ENCODE results near the gene DEPDC7.

The DEPDC7 gene

GRCh38 chr11:33062137-33062536 is 46.5 kb downstream of the DEPDC7 start:
- no peak for DNase-seq (ENCODE audit: low read depth)

DNA sequence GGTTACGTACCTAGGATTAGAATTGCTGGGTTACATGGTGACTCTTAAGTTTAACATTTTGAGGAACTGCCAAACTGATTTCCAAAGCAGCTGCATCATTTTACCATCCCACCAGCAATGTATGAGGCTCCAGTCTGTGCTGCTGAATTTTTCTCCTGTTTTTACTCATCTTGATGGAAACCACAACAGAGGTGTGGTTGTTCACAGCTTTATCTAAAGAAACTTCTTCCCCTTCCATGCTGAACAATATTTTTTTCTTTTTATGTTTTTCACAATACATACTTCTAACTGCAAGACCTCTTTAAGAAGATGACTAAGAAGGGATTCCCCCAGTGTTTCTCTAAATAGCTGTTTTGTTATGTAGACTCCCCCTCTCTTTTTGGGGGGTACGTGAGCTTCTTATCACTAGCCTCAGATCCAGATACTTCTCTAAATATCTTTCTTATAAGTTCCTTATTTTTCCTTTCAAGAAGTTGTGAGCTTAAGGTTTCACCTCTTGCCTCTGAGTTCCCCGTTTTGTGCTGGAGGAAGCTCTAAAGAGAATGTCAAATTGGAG is 47.7 kb downstream of the DEPDC7 start:
- DNase-seq (ENCODE audit: low read depth) = no peak

- DNase-seq (ENCODE audit: low read depth) = no peak
These were observed 48.6 kb downstream of the DEPDC7 start for GRCh38 chr11:33064033-33064825.

DNA sequence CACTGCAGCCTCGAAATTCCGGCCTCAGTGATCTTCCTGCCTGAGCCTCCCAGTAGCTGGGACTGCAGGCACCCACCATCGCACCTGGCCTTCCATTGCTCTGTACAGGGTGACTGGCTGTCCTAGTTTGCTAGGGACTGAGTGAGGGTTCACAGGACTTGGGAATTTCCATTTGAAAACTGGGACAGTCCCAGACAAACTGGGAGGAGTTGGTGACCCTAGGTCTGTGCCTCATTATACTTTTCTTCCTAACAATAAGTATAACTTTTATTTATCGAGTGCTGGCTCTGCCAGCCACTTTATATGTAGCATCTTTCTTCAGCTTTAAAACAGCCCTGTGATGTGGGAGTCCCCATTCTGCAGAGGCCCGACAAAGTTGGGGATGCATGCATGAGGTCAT is 49.2 kb downstream of the DEPDC7 start:
- DNase-seq (ENCODE audit: low read depth) = no peak

GRCh38 chr11:33065445-33066178 is 49.9 kb downstream of the DEPDC7 start:
- no peak for DNase-seq (ENCODE audit: low read depth)

- no peak for DNase-seq (ENCODE audit: low read depth)
These were observed 51.6 kb downstream of the DEPDC7 start for GRCh38 chr11:33067294-33067693.

DNA sequence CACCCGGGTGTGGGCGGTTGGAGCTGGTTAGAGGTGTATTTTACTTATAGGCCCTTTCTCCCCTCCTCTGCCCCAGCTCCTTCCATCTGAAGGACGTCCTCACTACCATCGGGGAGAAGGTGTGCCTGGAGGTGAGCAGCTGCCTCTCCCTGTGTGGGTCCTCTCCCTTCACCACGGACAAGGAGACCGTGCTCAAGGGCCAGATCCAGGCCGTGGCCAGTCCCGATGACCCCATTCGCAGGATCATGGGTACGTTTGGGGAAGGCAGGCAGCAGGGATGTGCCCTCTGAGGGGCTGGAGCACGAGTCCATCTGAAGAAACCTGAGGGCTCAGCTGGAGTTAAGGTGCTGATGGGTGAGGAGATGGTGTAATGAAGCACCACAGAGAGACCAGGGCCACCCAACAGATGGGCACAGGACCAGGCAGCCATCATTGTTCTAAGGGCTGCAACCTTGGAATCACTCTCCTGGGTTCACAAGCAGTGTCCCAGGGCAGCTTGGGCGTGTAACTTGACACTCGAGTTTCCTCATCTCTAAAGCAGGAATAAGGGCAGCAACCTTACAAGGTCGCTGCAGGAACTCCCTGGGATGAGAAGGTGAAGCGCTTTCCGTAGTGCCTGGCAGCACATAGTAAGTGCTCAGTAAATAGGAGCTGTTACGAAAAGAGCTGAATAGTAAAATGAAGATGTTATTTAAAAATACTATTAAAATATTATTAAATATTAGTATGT is 53.1 kb downstream of the DEPDC7 start:
- DNase-seq (ENCODE audit: low read depth) = no peak

GRCh38 chr11:33072465-33072864 is 56.8 kb downstream of the DEPDC7 start:
- DNase-seq (ENCODE audit: low read depth) = no peak

Data from GM04503 (cell line).